ENCODE results near the gene TRIM54. TPM values are rescaled to one million over a fixed set of nuclear protein-coding genes. Genes with fewer than 3 reads are reported as not detected.
"Not testable (repeated sequence)": the region's sequence is repeated elsewhere in the genome, so short reads cannot be mapped to it uniquely, and the experiment has no call there.

TRIM54 gene
- total RNA-seq, 1 donor from 2014 or later: 40.5 TPM

GRCh38 chr2:27258051-27258450 is 24.2 kb upstream of the TRIM54 start:
- no peak for DNase-seq

- no peak for DNase-seq
Measured at GRCh38 chr2:27261241-27261925, 20.8 kb upstream of the TRIM54 start.

- DNase-seq: no peak
Measured at GRCh38 chr2:27261926-27262298, 20.3 kb upstream of the TRIM54 start.

- peak; percentile 63 for DNase-seq
Measured at GRCh38 chr2:27262379-27263286, 19.6 kb upstream of the TRIM54 start, which contains the start of gene SLC30A3. Gene SLC30A3, minus strand, starts transcription at chr2:27263047. Its CDS starts 141 bp downstream, at chr2:27262906.

GRCh38 chr2:27263287-27264252 is 18.7 kb upstream of the TRIM54 start:
- no peak for DNase-seq

- DNase-seq: no peak
Measured at GRCh38 chr2:27264253-27264752, 17.9 kb upstream of the TRIM54 start.

- DNase-seq: peak; percentile 80
Measured at GRCh38 chr2:27264753-27265535, 17.3 kb upstream of the TRIM54 start.

GRCh38 chr2:27265536-27265870 is 16.7 kb upstream of the TRIM54 start:
- DNase-seq: no peak

GRCh38 chr2:27268296-27268695 is 13.9 kb upstream of the TRIM54 start:
- DNase-seq: not testable (repeated sequence)

GRCh38 chr2:27270131-27270530 is 12.1 kb upstream of the TRIM54 start:
- no peak for DNase-seq

- DNase-seq: no peak
Measured at GRCh38 chr2:27270670-27271069, 11.6 kb upstream of the TRIM54 start.

GRCh38 chr2:27271631-27272340 is 10.4 kb upstream of the TRIM54 start:
- no peak for DNase-seq

- not testable (repeated sequence) for DNase-seq
Measured at GRCh38 chr2:27272537-27273522, 9.4 kb upstream of the TRIM54 start.

GRCh38 chr2:27275211-27276150 is 6.7 kb upstream of the TRIM54 start, which contains the start of gene DNAJC5G:
Gene DNAJC5G, plus strand, starts transcription at chr2:27275433. Its CDS starts 1,296 bp downstream, at chr2:27276729.
- DNase-seq: no peak

- no peak for DNase-seq
Measured at GRCh38 chr2:27278010-27278409, 4.2 kb upstream of the TRIM54 start.

- DNase-seq: no peak
Measured at GRCh38 chr2:27280826-27281225, 1.4 kb upstream of the TRIM54 start.

GRCh38 chr2:27281442-27281841 is 787 bp upstream of the TRIM54 start:
- no peak for DNase-seq

- peak; percentile 32 for DNase-seq
Measured at GRCh38 chr2:27282892-27283291, 663 bp downstream of the TRIM54 start.

Measured in tongue (tissue), 2 donors.